Measurements from ENCODE around the gene RUNX1.

Gene RUNX1

DNA sequence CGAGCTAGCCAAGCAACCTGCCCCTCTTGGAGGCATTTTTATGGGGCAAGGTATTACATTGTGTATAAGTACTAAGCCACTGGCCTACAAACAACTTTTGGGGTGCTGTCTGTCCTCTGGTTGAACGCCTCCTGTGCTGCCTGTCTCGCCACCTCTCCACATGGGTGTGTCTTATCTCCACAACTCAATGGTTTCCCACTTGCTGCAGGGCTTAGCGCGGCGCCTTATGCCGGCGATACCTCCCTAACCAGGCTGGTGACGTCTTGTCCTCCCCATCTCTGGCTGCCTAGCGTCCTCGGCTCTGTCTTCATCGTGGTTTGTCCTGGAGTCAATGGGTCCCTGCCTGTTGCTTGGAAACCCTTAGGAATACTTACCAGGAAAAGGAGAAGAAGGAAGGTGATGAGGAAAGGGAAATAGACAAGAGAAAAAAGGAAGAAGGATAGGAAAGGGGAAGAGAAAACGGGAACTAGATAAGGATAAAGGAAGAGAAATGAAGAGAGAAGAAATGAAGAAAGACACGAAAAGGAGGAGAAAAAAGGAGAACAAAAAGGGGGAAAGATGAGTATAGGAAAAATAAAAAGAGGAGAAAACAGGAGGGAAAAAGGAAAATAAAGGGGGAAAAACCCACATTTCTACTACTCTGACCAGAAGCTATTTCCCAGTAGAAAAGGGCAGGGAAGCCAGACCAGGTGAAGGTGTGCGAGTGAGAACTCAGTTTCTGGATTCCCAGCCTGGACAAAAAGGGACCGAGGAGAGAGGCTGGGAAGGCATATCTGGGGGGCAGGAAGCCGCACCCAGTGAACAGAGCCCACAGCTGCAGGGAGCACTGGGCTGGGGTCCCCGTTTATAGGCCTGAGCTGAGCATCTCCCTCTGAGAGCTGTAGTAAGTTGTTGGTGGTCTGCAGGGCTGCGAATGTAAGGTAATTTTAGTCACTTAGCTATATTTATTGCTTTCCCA is 294.1 kb downstream of the RUNX1 start:
- Histone ChIP-seq H2AFZ (ENCODE audit: low read depth, low read length) (no peak overlapping the region), H3K27me3 (ENCODE audit: insufficient read depth, low read length) (no peaks in the 10 kb centered on the region), H3K36me3 (ENCODE audit: insufficient read depth, low read length) (no peaks in the 10 kb centered on the region), H3K4me1 (ENCODE audit: insufficient read depth, low read length) (no peaks in the 10 kb centered on the region), H3K4me3 (ENCODE audit: low read length) (no peak overlapping the region), H3K9me3 (ENCODE audit: low read length) (no peaks in the 10 kb centered on the region)

DNA sequence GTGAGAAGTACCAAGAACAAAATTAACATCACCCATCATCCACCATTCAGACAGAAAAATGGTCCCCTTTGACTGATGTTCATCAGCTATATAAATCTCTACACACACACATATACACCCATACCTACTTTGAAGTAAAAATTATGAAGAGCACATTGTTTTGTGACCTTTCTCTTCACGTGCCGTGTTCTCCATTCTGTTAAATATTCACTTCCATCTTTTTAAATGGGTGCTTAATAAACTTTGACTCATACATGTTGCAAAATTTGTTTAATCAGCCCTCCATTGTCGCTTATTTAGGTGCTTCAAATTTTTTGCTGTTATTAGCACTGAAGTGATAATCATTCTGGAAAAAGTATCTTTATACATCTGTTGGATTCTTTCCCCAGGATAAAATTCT is 300.2 kb downstream of the RUNX1 start:
- H2AFZ ChIP-seq (ENCODE audit: low read depth, low read length): no peak overlapping the region
- H3K4me3 ChIP-seq (ENCODE audit: low read length): no peak overlapping the region
- no peaks in the 10 kb centered on the region for H3K4me1 ChIP-seq (ENCODE audit: insufficient read depth, low read length)
- H3K36me3 ChIP-seq (ENCODE audit: insufficient read depth, low read length): no peaks in the 10 kb centered on the region
- H3K9me3 ChIP-seq (ENCODE audit: low read length): no peaks in the 10 kb centered on the region
- no peaks in the 10 kb centered on the region for H3K27me3 ChIP-seq (ENCODE audit: insufficient read depth, low read length)

DNA sequence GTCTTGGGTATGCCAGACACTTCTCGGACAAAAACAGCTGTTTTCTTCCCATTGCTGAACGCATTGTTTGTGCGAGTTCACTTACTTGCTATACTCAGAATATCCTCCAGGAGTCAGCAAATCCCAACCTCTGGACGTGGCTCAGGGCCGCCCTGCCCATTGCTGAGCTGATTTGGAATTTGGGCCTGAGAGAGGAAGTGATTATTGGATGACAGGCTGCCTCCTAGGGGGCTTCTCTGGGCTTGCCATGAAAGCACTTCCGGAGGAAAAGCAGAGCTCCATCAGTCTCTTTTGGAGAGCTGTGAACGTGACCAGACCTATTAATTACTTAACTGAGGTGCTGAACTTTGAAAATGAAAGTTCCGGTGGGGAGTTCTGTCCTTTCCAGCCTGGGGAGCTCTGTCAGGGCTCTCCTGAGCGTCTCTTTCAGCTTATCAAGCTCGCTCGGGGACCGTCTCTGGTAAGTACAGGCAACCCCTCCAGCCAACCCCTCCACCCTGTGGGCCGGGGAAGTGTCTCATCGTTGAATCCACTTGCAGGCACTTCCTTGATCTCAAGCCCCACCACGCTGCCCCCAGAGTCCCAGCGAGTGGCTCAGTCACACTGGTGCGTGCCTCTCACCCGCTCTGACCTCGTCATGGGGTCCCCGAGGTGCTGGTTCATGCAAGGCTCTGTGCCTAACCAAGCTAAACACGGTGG is 303.4 kb downstream of the RUNX1 start:
- Histone ChIP-seq H3K27me3 (ENCODE audit: insufficient read depth, low read length) (no peaks in the 10 kb centered on the region), H3K36me3 (ENCODE audit: insufficient read depth, low read length) (no peaks in the 10 kb centered on the region), H3K4me1 (ENCODE audit: insufficient read depth, low read length) (no peaks in the 10 kb centered on the region), H2AFZ (ENCODE audit: low read depth, low read length) (no peak overlapping the region), H3K9me3 (ENCODE audit: low read length) (no peaks in the 10 kb centered on the region), H3K4me3 (ENCODE audit: low read length) (no peak overlapping the region)

DNA sequence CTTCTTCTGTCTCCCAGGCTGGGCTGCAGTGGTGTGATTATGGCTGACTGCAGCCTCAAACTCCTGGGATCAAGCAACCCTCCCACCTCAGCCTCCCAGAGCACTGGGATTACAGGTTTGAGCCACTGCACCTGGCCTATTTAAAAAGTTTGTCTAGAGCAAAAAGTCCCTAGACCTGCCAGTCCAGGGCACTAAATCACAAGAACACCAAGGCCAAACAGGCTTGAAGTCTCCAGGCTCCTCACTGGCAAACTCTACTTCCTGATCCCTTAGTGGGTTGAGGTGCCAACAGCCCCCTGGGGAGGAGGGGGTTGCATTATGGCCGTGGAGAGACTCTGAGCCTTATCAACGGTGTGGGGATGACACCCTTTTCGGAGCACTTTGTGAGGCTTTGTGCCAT is 304.3 kb downstream of the RUNX1 start:
- Histone ChIP-seq H3K4me1 (ENCODE audit: insufficient read depth, low read length) (no peaks in the 10 kb centered on the region), H2AFZ (ENCODE audit: low read depth, low read length) (no peak overlapping the region), H3K9me3 (ENCODE audit: low read length) (no peaks in the 10 kb centered on the region), H3K4me3 (ENCODE audit: low read length) (no peak overlapping the region), H3K36me3 (ENCODE audit: insufficient read depth, low read length) (no peaks in the 10 kb centered on the region), H3K27me3 (ENCODE audit: insufficient read depth, low read length) (no peaks in the 10 kb centered on the region)

DNA sequence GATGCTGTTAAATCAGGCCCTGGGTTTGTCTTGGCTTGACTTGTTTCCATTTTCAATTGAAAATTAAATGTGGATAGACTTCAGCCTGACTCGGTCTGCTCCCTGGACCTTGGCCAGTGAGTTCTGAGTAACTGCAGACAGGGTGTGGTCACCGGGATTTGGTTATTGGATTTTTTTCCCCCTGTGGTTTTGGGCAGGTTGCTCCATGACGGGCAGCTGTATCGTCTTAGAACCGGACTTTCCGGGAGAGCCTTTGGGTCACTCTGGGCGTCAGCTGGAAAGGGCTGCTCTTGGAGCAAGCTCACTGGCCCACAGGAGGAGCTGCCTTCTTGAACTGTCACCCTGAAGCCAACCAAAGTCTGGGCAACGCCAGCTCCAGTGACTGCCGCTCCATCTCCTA is 305.3 kb downstream of the RUNX1 start:
- H3K27me3 ChIP-seq (ENCODE audit: insufficient read depth, low read length): no peaks in the 10 kb centered on the region
- H3K4me1 ChIP-seq (ENCODE audit: insufficient read depth, low read length): no peaks in the 10 kb centered on the region
- no peak overlapping the region for H3K4me3 ChIP-seq (ENCODE audit: low read length)
- H3K9me3 ChIP-seq (ENCODE audit: low read length): no peaks in the 10 kb centered on the region
- no peak overlapping the region for H2AFZ ChIP-seq (ENCODE audit: low read depth, low read length)
- no peaks in the 10 kb centered on the region for H3K36me3 ChIP-seq (ENCODE audit: insufficient read depth, low read length)

DNA sequence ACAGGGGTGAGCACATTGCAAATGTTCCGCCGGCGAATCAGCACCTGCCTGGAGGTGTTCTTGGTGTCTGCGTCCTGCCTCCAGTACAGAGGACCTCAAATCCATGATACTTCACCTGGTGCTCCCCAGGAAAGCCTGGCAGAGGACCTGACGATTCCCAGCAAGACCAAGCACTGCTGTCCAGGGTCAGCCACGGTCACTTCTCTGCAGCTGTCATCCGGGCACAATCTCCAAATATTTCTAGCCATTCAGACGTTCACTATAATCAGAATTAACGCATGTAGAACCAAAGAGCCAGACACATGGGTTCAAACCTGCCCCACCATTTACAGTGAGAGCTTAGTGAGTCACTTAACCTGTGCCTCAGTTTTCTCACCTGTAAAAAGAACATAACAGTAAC is 305.8 kb downstream of the RUNX1 start:
- no peaks in the 10 kb centered on the region for H3K36me3 ChIP-seq (ENCODE audit: insufficient read depth, low read length)
- H3K9me3 ChIP-seq (ENCODE audit: low read length): no peaks in the 10 kb centered on the region
- no peak overlapping the region for H3K4me3 ChIP-seq (ENCODE audit: low read length)
- H2AFZ ChIP-seq (ENCODE audit: low read depth, low read length): no peak overlapping the region
- H3K27me3 ChIP-seq (ENCODE audit: insufficient read depth, low read length): no peaks in the 10 kb centered on the region
- H3K4me1 ChIP-seq (ENCODE audit: insufficient read depth, low read length): no peaks in the 10 kb centered on the region

DNA sequence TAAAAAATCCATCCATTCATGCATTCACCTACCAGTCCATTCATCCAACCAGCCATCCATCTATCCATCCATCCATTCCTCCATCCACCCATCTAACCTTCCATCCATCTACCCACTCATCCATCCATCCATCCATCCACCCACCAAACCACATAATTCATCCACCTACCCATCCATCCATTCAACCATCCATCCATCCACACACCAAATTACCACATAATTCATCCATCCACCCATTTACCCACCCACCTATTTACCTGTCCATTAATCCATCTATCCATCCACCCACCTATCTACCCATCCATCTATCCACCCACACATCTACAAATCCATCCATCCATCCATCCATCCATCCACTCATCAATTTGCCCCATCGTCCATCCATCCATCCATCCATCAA is 308.9 kb downstream of the RUNX1 start:
- Histone ChIP-seq H3K36me3 (ENCODE audit: insufficient read depth, low read length) (no peaks in the 10 kb centered on the region), H3K4me3 (ENCODE audit: low read length) (no peak overlapping the region), H3K27me3 (ENCODE audit: insufficient read depth, low read length) (no peaks in the 10 kb centered on the region), H3K4me1 (ENCODE audit: insufficient read depth, low read length) (no peaks in the 10 kb centered on the region), H3K9me3 (ENCODE audit: low read length) (no peaks in the 10 kb centered on the region), H2AFZ (ENCODE audit: low read depth, low read length) (no peak overlapping the region)

All from neuron (in vitro differentiated cells).